AG09319 (cell line): ENCODE data around the gene SWSAP1.

Source experiments
- DNase-seq: peaks from one replicate; pipeline ENCODE4 v3.0.0-alpha.2; 2010; ENCODE audit warnings: low read depth; ENCODE audit errors: extremely low read depth
- CTCF ChIP-seq: IDR thresholded peaks from 2 replicates; pipeline ENCODE4 v1.5.1; 2011; ENCODE audit warnings: low read depth, mild to moderate bottlenecking, inconsistent platforms, low read length, moderate library complexity

The SWSAP1 gene

GRCh38 chr19:11422163-11423065 lies 47.9 kb downstream of the SWSAP1 start:
- no peak for DNase-seq
- no peak for TF ChIP-seq CTCF

DNA sequence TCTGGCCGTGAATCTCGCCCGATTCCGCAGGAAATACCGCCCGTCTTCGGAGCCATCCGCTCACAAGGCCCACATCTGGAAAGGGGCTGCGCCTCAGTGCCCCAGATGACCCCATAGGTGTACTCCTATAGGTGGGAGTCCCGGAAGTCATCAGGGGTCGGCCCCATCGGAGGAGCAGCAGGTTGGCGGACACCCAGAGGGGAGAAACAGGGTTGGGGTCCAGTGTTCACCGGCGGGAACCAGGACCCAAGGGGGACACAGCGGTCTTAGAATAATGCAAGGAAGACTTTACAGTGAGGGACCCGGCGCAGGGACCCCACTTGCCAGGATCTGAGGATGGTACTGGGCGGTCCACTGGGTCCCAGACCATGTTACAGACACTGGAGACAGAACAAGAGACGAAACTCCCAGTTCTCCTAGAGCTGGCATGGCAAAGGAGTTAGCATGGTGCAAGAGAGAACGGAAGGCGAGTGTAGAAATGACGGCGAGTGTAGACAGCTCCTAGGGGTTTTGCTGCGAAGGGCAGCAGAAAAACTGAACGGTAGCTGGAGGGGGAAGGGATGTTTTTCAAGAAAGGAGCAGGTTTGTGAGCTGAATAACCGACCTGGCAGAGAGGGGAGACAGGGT lies 48.8 kb downstream of the SWSAP1 start:
- DNase-seq: no peak

GRCh38 chr19:11423791-11424181 lies 49.3 kb downstream of the SWSAP1 start:
- TF ChIP-seq CTCF: no peak
- no peak for DNase-seq

More for the DNA sequence above, 48.8 kb downstream of the SWSAP1 start:
- TF ChIP-seq CTCF: no peak
